KMS-11 (cell line): ENCODE data around the gene LHFPL2.

Experiments
- H2AFZ ChIP-seq: fragments of 200-600 bp; sonication (generic); 2 replicates; pipeline ENCODE4 v1.6.1; 2016; ENCODE audit warnings: antibody characterized with exemption, mixed run types, low read depth
- H3K27ac ChIP-seq: fragments of 200-600 bp; sonication (generic); 2 replicates; pipeline ENCODE4 v1.6.1; 2016; ENCODE audit warnings: mild to moderate bottlenecking, mixed run types
- H3K27me3 ChIP-seq: fragments of 200-600 bp; sonication (generic); 2 replicates; pipeline ENCODE4 v1.6.1; 2017; ENCODE audit warnings: mild to moderate bottlenecking, low read depth, mixed run types, moderate library complexity; ENCODE audit not compliant: insufficient read depth
- H3K36me3 ChIP-seq: fragments of 200-600 bp; sonication (generic); 2 replicates; pipeline ENCODE4 v1.6.1; 2017; ENCODE audit warnings: mild to moderate bottlenecking, mixed run types; ENCODE audit not compliant: insufficient read depth
- H3K4me1 ChIP-seq: fragments of 200-600 bp; sonication (generic); 2 replicates; pipeline ENCODE4 v1.6.1; 2016; ENCODE audit warnings: mild to moderate bottlenecking, low read depth, mixed run types; ENCODE audit not compliant: poor library complexity, severe bottlenecking
- H3K4me2 ChIP-seq: fragments of 200-600 bp; sonication (generic); 2 replicates; pipeline ENCODE4 v1.7.0; 2016; ENCODE audit warnings: mild to moderate bottlenecking, mixed run types
- H3K4me3 ChIP-seq: fragments of 200-600 bp; sonication (generic); IDR thresholded peaks from 2 replicates; pipeline ENCODE4 v1.6.1; 2017; ENCODE audit warnings: low read depth, low read length, mixed read lengths; ENCODE audit not compliant: insufficient read depth
- H3K79me2 ChIP-seq: fragments of 200-600 bp; sonication (generic); 2 replicates; pipeline ENCODE4 v1.6.1; 2016; ENCODE audit warnings: low read depth, mixed run types; ENCODE audit not compliant: insufficient read depth
- H3K9ac ChIP-seq: fragments of 200-600 bp; sonication (generic); 2 replicates; pipeline ENCODE4 v1.6.1; 2016; ENCODE audit warnings: mild to moderate bottlenecking, mixed run types
- H4K20me1 ChIP-seq: fragments of 200-600 bp; sonication (generic); 2 replicates; pipeline ENCODE4 v1.6.1; 2016; ENCODE audit warnings: mild to moderate bottlenecking, mixed run types; ENCODE audit not compliant: insufficient read depth
- TF ChIP-seq, protein P1 (sequence below): fragments of 200-600 bp; sonication (generic); conservative IDR thresholded peaks from 2 replicates; pipeline ENCODE4 v1.6.1; 2017; ENCODE audit warnings: low read depth, mild to moderate bottlenecking, antibody characterized with exemption, low read length, moderate library complexity, mixed read lengths

LHFPL2 gene

DNA sequence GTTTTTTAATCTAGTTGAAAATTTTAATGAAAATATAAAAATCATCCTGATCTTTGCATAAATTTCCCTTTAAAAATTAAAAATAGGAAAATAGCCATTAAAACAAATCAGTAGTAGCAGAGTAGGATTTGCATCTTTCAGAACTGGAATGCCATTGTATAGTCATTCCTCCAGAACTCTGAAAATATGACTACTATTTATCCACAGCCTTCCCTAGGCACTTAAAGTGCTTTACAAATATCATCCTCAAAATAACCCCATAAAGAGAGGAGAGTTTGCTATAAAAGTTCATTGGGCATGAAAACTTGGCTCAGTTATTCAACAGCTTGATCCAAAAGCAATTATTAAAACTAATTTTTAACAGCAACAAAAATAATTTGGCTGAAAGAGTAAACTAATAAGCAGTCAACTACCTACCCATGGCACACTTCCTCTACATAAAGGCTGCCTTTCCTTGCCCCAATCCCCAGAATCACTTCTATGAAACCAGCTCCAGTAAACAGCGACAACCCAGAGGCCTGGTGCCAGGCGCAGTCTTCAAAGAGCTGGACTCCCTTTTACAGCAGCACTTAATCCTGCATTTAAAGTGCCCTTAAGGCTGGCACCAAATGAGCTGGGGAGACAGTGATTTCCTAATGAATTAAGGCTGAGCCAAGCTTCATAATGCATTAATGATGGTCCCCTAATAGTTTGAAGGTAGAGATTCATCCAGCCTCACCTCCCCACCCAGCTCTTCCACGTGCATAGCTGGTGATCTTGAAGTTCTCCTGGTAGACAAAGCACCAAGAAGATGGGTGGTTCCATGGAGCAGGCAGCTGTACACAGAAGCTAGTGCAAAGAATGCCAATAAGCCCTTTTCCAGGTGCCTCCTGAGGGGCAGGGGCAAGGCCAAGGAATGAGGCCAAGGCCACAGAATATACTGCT is 36.1 kb downstream of the LHFPL2 start:
- Histone ChIP-seq H3K4me3 (no peak overlapping the region), H3K36me3 (no peaks in the 10 kb centered on the region), H3K79me2 (no peaks in the 10 kb centered on the region), H3K4me2 (no peak overlapping the region), H3K27ac (no peak overlapping the region), H4K20me1 (no peaks in the 10 kb centered on the region), H3K4me1 (no peaks in the 10 kb centered on the region), H3K27me3 (no peaks in the 10 kb centered on the region), H3K9ac (no peak overlapping the region), H2AFZ (no peak overlapping the region)
- TF ChIP-seq, protein P1, sequence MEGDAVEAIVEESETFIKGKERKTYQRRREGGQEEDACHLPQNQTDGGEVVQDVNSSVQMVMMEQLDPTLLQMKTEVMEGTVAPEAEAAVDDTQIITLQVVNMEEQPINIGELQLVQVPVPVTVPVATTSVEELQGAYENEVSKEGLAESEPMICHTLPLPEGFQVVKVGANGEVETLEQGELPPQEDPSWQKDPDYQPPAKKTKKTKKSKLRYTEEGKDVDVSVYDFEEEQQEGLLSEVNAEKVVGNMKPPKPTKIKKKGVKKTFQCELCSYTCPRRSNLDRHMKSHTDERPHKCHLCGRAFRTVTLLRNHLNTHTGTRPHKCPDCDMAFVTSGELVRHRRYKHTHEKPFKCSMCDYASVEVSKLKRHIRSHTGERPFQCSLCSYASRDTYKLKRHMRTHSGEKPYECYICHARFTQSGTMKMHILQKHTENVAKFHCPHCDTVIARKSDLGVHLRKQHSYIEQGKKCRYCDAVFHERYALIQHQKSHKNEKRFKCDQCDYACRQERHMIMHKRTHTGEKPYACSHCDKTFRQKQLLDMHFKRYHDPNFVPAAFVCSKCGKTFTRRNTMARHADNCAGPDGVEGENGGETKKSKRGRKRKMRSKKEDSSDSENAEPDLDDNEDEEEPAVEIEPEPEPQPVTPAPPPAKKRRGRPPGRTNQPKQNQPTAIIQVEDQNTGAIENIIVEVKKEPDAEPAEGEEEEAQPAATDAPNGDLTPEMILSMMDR, result no peak

DNA sequence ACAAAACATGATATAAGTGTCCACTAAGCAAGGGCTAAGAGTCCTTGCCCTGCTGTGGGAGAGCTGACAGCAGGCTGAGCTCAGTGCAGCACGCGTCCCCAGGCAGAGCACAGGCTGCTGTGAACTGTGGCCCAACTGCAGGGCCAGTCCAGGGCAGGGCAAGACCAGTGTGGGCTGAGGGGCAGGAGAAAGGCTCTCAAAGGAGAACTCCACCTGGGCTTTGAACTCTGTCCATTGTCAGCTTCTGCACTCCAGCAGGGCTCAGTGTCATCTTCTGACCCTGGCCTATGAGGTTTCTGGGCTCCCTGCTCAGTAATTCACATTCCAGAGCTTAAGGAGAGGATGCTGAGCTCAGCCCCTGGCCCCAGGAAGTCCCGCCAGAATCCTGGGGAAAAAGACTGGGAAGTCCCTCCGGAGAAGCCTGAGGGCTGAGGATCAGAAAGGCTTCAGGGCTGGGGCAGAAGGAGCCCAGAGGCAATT is 37.4 kb downstream of the LHFPL2 start:
- H3K4me3 ChIP-seq, result no peak overlapping the region
- no peaks in the 10 kb centered on the region for H3K79me2 ChIP-seq
- H3K4me2 ChIP-seq, result no peak overlapping the region
- TF ChIP-seq, protein P1, result no peak
- H3K4me1 ChIP-seq, result no peaks in the 10 kb centered on the region
- H3K36me3 ChIP-seq, result no peaks in the 10 kb centered on the region
- no peak overlapping the region for H2AFZ ChIP-seq
- H3K9ac ChIP-seq, result no peak overlapping the region
- H3K27me3 ChIP-seq, result no peaks in the 10 kb centered on the region
- no peaks in the 10 kb centered on the region for H4K20me1 ChIP-seq
- no peak overlapping the region for H3K27ac ChIP-seq

DNA sequence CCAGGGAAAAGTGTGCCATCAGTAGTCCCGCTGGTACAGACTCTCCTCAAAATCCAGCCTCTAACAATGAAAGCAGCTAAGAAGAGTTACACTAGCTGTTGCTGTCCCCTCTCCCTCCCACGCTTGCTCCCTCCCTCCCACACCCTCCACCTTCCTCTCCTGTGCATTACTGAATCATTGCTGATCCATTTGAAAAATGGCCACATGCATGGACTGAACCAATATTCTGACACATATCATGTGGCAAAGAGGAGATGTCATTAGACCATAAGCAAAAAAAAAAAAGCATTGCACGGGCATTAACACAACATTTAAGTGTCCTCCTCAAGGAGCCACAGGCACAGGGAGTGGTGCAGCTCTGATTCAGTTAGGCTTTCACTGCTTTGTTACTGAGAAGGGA is 37.9 kb downstream of the LHFPL2 start:
- no peaks in the 10 kb centered on the region for H3K27me3 ChIP-seq
- H3K36me3 ChIP-seq, result no peaks in the 10 kb centered on the region
- H2AFZ ChIP-seq, result no peak overlapping the region
- no peak overlapping the region for H3K4me3 ChIP-seq
- H3K9ac ChIP-seq, result no peak overlapping the region
- H3K79me2 ChIP-seq, result no peaks in the 10 kb centered on the region
- no peak overlapping the region for H3K4me2 ChIP-seq
- H4K20me1 ChIP-seq, result no peaks in the 10 kb centered on the region
- no peak overlapping the region for H3K27ac ChIP-seq
- TF ChIP-seq, protein P1, result no peak
- H3K4me1 ChIP-seq, result no peaks in the 10 kb centered on the region

DNA sequence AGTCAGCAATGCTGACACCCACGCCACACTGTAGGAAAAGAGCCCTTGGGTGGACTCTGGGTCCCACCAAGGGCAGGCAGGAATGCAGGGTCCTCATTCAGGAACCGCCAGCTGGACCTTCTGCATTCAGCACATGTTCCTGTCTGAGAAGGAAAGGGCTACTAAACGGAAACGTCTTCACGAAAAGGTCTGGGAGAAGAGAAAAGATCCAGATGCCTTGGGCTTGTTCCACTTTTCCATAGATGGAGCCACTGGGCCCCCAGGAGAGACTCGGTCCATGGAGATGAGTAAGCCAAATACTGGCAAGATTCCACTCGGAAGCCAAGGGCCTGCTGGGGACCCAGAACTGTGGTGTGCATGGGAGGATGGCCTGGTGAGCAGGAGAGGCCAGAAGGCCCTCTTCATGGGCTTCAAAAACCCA is 38.4 kb downstream of the LHFPL2 start:
- no peak overlapping the region for H3K9ac ChIP-seq
- no peaks in the 10 kb centered on the region for H4K20me1 ChIP-seq
- no peaks in the 10 kb centered on the region for H3K27me3 ChIP-seq
- no peak overlapping the region for H2AFZ ChIP-seq
- no peaks in the 10 kb centered on the region for H3K4me1 ChIP-seq
- TF ChIP-seq, protein P1, result no peak
- no peaks in the 10 kb centered on the region for H3K36me3 ChIP-seq
- H3K4me3 ChIP-seq, result no peak overlapping the region
- H3K4me2 ChIP-seq, result no peak overlapping the region
- no peak overlapping the region for H3K27ac ChIP-seq
- no peaks in the 10 kb centered on the region for H3K79me2 ChIP-seq
